Lower leg skin (tissue), 3 donors: Measurements from ENCODE around the gene APRT.

ENCODE experiments used
- CTCF ChIP-seq, 3 donors: fragments of 450-650 bp; IDR thresholded peaks; one replicate each; pipeline ENCODE4 v1.5.1; 2016; ENCODE audit warnings: antibody characterized with exemption in 3 of 3, mild to moderate bottlenecking in 3 of 3, moderate library complexity in 2 of 3
- POLR2A ChIP-seq, 2 donors: fragments of 450-650 bp; IDR thresholded peaks; one replicate each; pipeline ENCODE4 v1.6.1; 2016 to 2017; ENCODE audit warnings: antibody characterized with exemption in 2 of 2, mild to moderate bottlenecking in 1 of 2, moderate library complexity in 1 of 2

GRCh38 chr16:88762258-88762870, 49.4 kb downstream of the APRT start:
- TF ChIP-seq CTCF (IDR thresholded peaks at IDR 0.05) (no peak), POLR2A (IDR thresholded peaks at IDR 0.05) (no peak)
